ENCODE measurements around the gene LMAN1L. TPM values are rescaled to one million over a fixed set of nuclear protein-coding genes. Genes with fewer than 3 reads are reported as not detected.

The LMAN1L gene
- total RNA-seq, 1 experiment from 2014 or later, result not detected

- Histone ChIP-seq H3K56ac (ENCODE audit: insufficient read length, low read depth, low read length) (no peak overlapping the region), H3K4me1 (ENCODE audit: insufficient read depth, low read length) (no peaks in the 10 kb centered on the region), H3K23ac (ENCODE audit: insufficient read length, low read depth, low read length) (no peak overlapping the region), H4K91ac (ENCODE audit: insufficient read length, low read depth, low read length) (no peak overlapping the region), H4K8ac (replicated peaks; ENCODE audit: insufficient read length, low read depth, low read length) (no peak overlapping the region), H3T11ph (ENCODE audit: low read length) (no peak overlapping the region), H2BK12ac (ENCODE audit: insufficient read length, low read depth, low read length) (no peak overlapping the region), H3K27ac (ENCODE audit: insufficient read length, low read depth, low read length) (no peak overlapping the region), H4K5ac (ENCODE audit: insufficient read length, low read depth, low read length) (no peak overlapping the region), H3K79me2 (ENCODE audit: insufficient read depth, low read length) (no peaks in the 10 kb centered on the region), H2BK15ac (ENCODE audit: low read depth, low read length) (no peak overlapping the region), H3K14ac (ENCODE audit: insufficient read depth, low read length) (no peak overlapping the region), H3K23me2 (ENCODE audit: insufficient read length, low read depth, low read length, poor library complexity, severe bottlenecking) (no peaks in the 10 kb centered on the region), H2BK120ac (ENCODE audit: low read depth, low read length, poor library complexity, severe bottlenecking) (no peak overlapping the region), H3K4ac (ENCODE audit: low read depth, low read length) (no peak overlapping the region), H3K9me3 (ENCODE audit: control insufficient read depth, low read depth, low read length) (no peaks in the 10 kb centered on the region), H3K4me2 (ENCODE audit: insufficient read depth, insufficient read length, low read length) (no peak overlapping the region), H3K79me1 (ENCODE audit: insufficient read depth, low read depth, low read length, poor library complexity, severe bottlenecking) (no peaks in the 10 kb centered on the region), H4K20me1 (ENCODE audit: control insufficient read depth, insufficient read depth, insufficient read length) (no peaks in the 10 kb centered on the region), H3K27me3 (ENCODE audit: insufficient read depth, low read length) (no peaks in the 10 kb centered on the region), H3K18ac (ENCODE audit: insufficient read length, low read depth, low read length) (no peak overlapping the region), H2AFZ (ENCODE audit: low read length) (no peak overlapping the region), H2AK5ac (ENCODE audit: insufficient read length, low read length) (no peak overlapping the region), H3K9ac (ENCODE audit: extremely low read depth, insufficient read length, low read length) (no peak overlapping the region), H2BK20ac (ENCODE audit: low read depth, low read length, poor library complexity, severe bottlenecking) (no peak overlapping the region), H2BK5ac (ENCODE audit: insufficient read length, low read length) (no peak overlapping the region)
- peaks cover 2 to 9% (median 7%) of the 10 kb centered on the region in 3 experiments; a peak in 6 of 7 replicates for H3K36me3 Mint-ChIP-seq (ENCODE audit: insufficient read depth in 1 of 3, low read depth in 3 of 3)
- no peak for TF ChIP-seq CTCF (conservative IDR thresholded peaks at IDR 0.05)
- DNase-seq, result no peak
- H3K27me3 Mint-ChIP-seq (ENCODE audit: low read depth), result no peaks in the 10 kb centered on the region
- no CpG with 5 or more reads among the region's 14 CpGs for WGBS (ENCODE audit: extremely low coverage, insufficient read length, low lambda C conversion rate)
- peaks cover 16 to 20% of the 10 kb centered on the region in 2 experiments for H3K4me1 Mint-ChIP-seq
- no peak overlapping the region; a peak in 1 of 7 replicates for H3K27ac Mint-ChIP-seq
- H3K4me3 Mint-ChIP-seq, result no peak overlapping the region
- H3K9me3 Mint-ChIP-seq, result no peaks in the 10 kb centered on the region
Measured at GRCh38 chr15:74795966-74796625, 16.5 kb upstream of the LMAN1L start.

Measured in H9 (cell line).